HUES64 (cell line): Measurements from ENCODE around the gene TLR10.
"Not testable (repeated sequence)": the region's sequence is repeated elsewhere in the genome, so short reads cannot be mapped to it uniquely, and the experiment has no call there.

ENCODE experiments used
- H3K27ac ChIP-seq: 2 replicates; pipeline ENCODE4 v1.7.0; 2013; ENCODE audit warnings: low read depth, low read length, inconsistent platforms
- H3K27me3 ChIP-seq: 2 replicates; pipeline ENCODE4 v1.6.1; 2013; ENCODE audit warnings: mild to moderate bottlenecking, low read length; ENCODE audit not compliant: insufficient read depth
- H3K36me3 ChIP-seq: 2 replicates; pipeline ENCODE4 v1.6.1; 2013; ENCODE audit warnings: mild to moderate bottlenecking, low read length; ENCODE audit not compliant: insufficient read depth
- H3K4me1 ChIP-seq: 2 replicates; pipeline ENCODE4 v1.6.1; 2013; ENCODE audit warnings: mild to moderate bottlenecking, low read length, moderate library complexity; ENCODE audit not compliant: insufficient read depth
- H3K4me3 ChIP-seq: 2 replicates; pipeline ENCODE4 v1.5.1; 2013; ENCODE audit warnings: mild to moderate bottlenecking, low read length, moderate library complexity
- H3K9ac ChIP-seq: 2 replicates; pipeline ENCODE4 v1.6.1; 2013; ENCODE audit warnings: mild to moderate bottlenecking, low read depth, low read length
- H3K9me3 ChIP-seq: 2 replicates; pipeline ENCODE4 v1.6.1; 2013; ENCODE audit warnings: low read depth, low read length; ENCODE audit not compliant: insufficient read depth
- WGBS: fragments of 150-250, 120-280 bp; methylation state at CpG from one replicate; pipeline ENCODE4 v1.1.7; 2013; ENCODE audit warnings: missing lambda C conversion rate; 5-methylcytosine and 5-hydroxymethylcytosine counted together

The TLR10 gene

DNA sequence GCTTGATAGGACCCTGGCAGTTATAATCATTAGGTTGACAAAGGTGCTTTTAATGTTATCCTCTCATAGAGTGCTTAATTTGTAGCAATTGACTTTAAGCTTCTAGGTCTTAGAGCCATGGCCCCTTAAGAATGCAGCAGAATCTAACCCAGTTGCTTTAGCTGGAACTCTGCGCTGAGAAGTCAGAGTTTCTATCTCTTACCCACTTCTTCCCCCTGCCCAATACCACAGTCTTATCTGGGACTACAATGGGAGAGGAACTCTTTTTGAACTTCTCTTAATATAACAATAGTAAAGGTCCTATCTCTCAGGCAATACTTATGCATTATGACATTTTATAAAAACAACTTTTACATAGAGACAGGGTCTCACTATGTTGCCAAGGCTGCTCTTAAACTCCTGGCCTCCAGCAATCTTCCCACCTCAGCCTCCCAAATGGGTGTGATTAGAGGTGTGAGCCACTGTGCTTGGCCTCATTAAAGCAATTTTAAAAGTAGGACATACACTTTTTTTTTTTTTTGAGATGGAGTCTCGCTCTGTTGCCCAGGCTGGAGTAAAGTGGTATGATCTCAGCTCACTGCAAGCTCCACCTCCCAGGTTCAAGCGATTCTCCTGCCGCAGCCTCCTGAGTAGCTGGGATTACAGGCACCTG lies 1.8 kb downstream of the TLR10 start:
- 96% methylated on average over 4 of the region's 4 CpGs for WGBS

DNA sequence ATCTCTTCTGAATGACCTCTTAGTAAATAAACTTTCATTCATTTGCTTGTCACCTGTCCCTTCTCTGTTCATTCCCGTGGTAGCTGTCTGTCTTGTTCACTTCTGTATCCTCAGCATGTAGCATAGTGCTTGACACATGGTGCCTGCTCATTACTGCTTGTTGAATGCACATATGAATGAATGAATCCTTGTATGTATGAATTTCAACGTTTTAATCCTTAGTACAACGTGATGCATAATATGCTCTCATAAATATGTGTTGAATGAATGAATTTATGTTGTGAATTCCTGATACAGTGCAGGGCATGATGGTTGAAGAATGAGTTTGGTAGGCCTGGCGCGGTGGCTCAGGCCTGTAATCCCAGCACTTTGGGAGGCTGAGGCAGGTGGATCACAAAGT lies 3.0 kb downstream of the TLR10 start:
- H3K27ac ChIP-seq, result no peak overlapping the region
- 90% methylated on average over 5 of the region's 5 CpGs for WGBS
- H3K9me3 ChIP-seq, result no peaks in the 10 kb centered on the region
- H3K36me3 ChIP-seq, result no peaks in the 10 kb centered on the region
- H3K4me3 ChIP-seq, result no peak overlapping the region
- H3K9ac ChIP-seq, result no peak overlapping the region
- H3K4me1 ChIP-seq, result no peaks in the 10 kb centered on the region
- H3K27me3 ChIP-seq, result no peaks in the 10 kb centered on the region

More for the DNA sequence above, 1.8 kb downstream of the TLR10 start:
- no peaks in the 10 kb centered on the region for H3K36me3 ChIP-seq
- H3K9me3 ChIP-seq, result no peaks in the 10 kb centered on the region
- H3K27ac ChIP-seq, result no peak overlapping the region
- no peaks in the 10 kb centered on the region for H3K4me1 ChIP-seq
- H3K4me3 ChIP-seq, result no peak overlapping the region
- H3K27me3 ChIP-seq, result no peaks in the 10 kb centered on the region
- H3K9ac ChIP-seq, result no peak overlapping the region

DNA sequence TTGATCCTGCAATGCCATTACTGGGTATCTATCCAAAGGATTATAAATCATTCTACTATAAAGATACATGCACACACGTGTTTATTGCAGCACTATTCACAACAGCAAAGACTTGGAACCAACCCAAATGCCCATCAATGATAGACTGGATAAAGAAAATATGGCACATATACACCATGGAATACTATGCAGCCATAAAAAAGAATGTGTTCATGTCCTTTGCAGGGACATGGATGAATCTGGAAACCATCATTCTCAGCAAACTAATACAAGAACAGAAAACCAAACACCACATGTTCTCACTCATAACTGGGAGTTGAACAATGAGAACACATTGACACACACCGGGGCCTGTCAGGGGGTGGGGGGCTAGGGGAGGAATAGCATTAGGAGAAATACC lies 4.9 kb downstream of the TLR10 start:
- not testable (repeated sequence) for H3K27me3 ChIP-seq, H3K4me1 ChIP-seq, H3K4me3 ChIP-seq, H3K36me3 ChIP-seq, H3K27ac ChIP-seq, H3K9me3 ChIP-seq, H3K9ac ChIP-seq
- 88% methylated on average over 2 of the region's 2 CpGs for WGBS

DNA sequence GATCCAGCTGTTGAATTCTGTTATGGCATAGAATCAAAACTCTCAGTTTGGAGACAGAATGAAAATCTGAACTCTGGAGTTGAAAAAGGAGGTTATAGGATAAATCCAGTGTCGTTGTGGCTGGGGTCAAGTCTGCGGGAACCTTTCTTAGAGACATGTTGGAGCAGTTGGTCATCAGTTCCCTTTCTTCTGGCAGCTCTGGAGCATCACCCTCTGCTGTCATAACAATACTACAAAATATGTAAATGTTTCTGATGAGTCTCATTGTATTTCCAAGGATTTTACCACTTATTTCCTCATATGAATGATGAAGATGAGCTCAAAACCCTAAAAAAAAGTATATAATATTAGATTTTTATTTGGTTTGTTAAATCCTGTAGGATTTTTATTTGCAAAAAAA lies 7.5 kb downstream of the TLR10 start:
- no peak overlapping the region for H3K9ac ChIP-seq
- no peaks in the 10 kb centered on the region for H3K36me3 ChIP-seq
- H3K4me3 ChIP-seq, result no peak overlapping the region
- no peak overlapping the region for H3K27ac ChIP-seq
- H3K27me3 ChIP-seq, result no peaks in the 10 kb centered on the region
- H3K4me1 ChIP-seq, result no peaks in the 10 kb centered on the region
- WGBS, result 89% methylated on average over 2 of the region's 2 CpGs
- H3K9me3 ChIP-seq, result no peaks in the 10 kb centered on the region

DNA sequence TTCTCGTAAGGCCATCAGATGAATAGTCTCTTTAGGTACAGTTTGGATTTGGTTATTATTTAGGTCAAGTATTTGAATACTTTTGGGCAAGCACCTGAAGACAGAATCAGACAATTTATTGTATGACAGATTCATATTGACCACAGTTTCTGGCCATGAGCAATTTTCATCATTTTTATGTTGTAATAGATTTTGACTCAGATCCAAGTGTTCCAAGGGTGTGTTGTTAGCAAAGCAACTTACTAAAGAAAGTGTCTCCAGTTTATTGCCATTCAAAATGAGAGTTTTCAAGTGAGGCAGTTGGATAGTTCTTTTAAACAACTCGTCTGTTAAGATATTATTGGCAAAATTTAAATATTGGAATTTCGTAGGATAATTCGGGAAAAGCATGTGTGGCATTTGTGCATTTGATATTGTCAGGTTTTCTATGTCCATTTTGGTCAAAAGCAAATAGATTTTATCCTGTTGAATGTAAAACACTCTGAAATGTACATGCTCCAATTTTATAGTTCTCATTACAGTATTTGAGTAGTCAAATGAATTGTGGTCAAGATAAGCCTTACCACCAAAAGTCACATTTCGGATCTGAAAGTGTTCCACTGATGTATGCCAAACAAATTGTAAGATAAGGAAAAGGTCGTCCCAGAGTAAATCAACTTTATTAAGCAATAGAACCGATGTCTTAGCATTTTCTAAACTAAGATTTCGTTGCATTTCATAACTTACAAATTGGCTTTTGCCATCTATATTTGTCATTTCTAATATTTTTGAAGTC lies 8.4 kb downstream of the TLR10 start:
- no peaks in the 10 kb centered on the region for H3K27me3 ChIP-seq
- H3K9me3 ChIP-seq, result no peaks in the 10 kb centered on the region
- no peaks in the 10 kb centered on the region for H3K36me3 ChIP-seq
- H3K4me1 ChIP-seq, result no peaks in the 10 kb centered on the region
- H3K9ac ChIP-seq, result no peak overlapping the region
- no peak overlapping the region for H3K27ac ChIP-seq
- WGBS, result 91% methylated on average over 8 of the region's 8 CpGs
- no peak overlapping the region for H3K4me3 ChIP-seq

DNA sequence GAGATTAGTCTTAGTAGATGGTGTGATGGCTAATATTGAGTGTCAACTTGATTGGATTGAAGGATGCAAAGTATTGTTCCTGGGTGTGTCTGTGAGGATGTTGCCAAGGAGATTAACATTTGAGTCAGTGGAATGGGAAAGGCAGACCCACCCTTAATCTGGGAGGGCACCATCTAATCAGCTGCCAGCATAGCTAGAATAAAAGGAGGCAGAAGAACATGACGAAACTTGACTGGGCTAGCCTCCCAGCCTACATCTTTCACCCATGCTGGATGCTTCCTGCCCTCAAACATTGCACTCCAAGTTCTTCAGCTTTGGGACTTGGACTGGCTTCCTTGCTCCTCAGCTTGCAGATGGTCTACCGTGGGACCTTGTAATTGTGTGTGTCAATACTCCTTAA lies 12.5 kb downstream of the TLR10 start:
- H3K27ac ChIP-seq, H3K9ac ChIP-seq, H3K4me1 ChIP-seq, H3K4me3 ChIP-seq, H3K36me3 ChIP-seq, H3K27me3 ChIP-seq, H3K9me3 ChIP-seq: not testable (repeated sequence)
- 76% methylated on average over 1 of the region's 2 CpGs for WGBS

DNA sequence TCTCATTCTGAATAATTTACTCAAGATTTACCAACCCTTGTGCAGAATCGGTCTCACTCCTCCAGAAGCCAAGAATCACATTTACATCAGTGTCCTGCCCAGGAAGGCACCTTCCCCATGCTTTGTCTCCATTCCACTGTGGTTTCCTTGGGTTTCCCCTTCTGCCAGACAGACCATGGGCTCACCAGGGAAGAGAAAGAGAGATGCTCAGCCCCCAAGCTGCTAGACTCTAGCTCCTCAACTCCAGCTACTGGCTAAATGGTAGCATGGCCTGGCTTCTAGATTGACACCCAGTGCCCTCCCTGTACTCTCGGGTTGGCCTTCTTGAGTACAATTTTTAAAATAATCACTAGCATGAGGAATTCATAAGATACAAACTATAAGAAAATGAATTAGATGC lies 12.9 kb downstream of the TLR10 start:
- WGBS, result 85% methylated on average over 2 of the region's 2 CpGs
- no peak overlapping the region for H3K27ac ChIP-seq

DNA sequence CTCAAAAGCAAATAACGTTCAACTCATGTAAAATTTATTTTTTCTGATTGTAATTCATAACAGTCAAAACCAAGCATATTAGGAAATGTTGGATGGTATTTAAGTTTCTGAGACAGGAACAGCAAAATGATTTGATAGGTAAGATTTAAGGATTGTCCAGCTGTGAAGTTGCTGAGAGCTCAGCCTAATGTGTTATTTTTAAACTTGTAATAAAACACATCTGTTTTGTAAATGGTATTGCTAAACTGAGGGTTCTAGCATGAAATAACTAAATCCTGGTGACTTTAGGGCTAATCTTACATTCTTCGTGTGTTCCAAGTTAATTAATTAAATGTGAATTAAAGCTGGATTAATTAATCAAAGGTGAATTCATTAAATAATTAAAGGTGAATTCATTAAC lies 13.3 kb downstream of the TLR10 start:
- Histone ChIP-seq H3K4me1 (no peaks in the 10 kb centered on the region), H3K36me3 (no peaks in the 10 kb centered on the region), H3K4me3 (no peak overlapping the region), H3K9me3 (no peaks in the 10 kb centered on the region), H3K27ac (no peak overlapping the region), H3K27me3 (no peaks in the 10 kb centered on the region), H3K9ac (no peak overlapping the region)
- 87% methylated on average over 1 of the region's 2 CpGs for WGBS

More for the DNA sequence above, 12.9 kb downstream of the TLR10 start:
- Histone ChIP-seq H3K9ac (no peak overlapping the region), H3K27me3 (no peaks in the 10 kb centered on the region), H3K9me3 (no peaks in the 10 kb centered on the region), H3K4me1 (no peaks in the 10 kb centered on the region), H3K4me3 (no peak overlapping the region), H3K36me3 (no peaks in the 10 kb centered on the region)

DNA sequence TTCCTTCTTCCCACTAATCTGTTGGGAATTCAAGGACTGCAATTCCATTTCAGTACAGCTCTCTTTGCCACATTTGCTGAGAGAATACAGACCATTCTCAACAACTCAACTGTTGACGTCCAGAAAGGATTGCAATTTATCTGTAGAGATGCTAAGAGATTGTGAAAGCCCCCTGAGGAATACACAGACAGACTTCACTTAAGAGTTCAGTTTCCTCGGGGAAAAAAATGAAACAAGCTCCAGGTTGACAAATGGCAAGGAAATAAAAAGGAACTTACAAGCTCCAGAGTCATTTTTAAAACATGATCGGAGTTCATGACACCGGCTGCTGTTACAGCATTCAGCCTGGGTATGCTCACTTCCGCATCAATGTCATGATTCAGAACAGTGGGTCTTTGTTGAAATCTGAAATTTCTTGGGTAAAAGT lies 13.8 kb downstream of the TLR10 start:
- 93% methylated on average over 5 of the region's 5 CpGs for WGBS
- Histone ChIP-seq H3K36me3 (no peaks in the 10 kb centered on the region), H3K9me3 (no peaks in the 10 kb centered on the region), H3K4me3 (no peak overlapping the region), H3K9ac (no peak overlapping the region), H3K4me1 (no peaks in the 10 kb centered on the region), H3K27me3 (no peaks in the 10 kb centered on the region), H3K27ac (no peak overlapping the region)

DNA sequence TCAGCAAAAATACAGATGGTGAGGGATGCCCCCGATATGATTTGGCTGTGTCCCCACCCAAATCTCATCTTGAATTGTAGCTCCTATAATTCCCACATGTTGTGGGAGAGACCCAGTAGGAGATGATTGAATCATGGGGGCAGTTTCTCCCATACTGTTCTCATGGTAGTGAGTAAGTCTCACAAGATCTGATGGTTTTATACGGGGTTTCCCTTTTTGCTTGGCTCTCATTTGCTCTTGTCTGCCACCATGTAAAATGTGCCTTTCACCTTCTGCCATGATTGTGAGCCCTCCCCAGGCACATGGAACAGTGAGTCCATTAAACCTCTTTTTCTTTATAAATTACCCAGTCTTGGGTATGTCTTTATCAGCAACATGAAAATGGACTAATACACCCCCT lies 15.8 kb downstream of the TLR10 start:
- H3K4me1 ChIP-seq, H3K27ac ChIP-seq, H3K9ac ChIP-seq, H3K4me3 ChIP-seq, H3K36me3 ChIP-seq, H3K9me3 ChIP-seq, H3K27me3 ChIP-seq: not testable (repeated sequence)
- 98% methylated on average over 2 of the region's 2 CpGs for WGBS

DNA sequence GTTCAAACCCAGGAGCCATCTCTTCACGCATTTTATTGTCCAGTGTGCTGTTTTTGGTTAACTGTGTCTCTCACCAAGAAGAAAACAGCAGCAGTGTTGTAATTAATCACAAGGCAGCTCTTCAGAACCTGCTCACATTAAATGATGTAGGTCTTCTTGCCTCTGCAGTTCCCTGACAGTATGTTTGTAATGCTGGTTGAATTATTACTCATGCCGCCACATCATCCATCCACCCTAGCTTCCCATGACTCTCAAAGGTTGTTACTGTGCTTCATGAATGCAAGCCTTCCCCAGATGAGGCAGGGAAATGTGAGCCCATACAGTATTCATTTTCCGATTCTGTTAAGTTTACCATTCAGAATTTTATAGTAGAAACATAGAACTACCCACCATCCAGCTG lies 17.4 kb downstream of the TLR10 start:
- Histone ChIP-seq H3K27me3 (no peaks in the 10 kb centered on the region), H3K9me3 (no peaks in the 10 kb centered on the region), H3K4me3 (no peak overlapping the region), H3K36me3 (no peaks in the 10 kb centered on the region), H3K4me1 (no peaks in the 10 kb centered on the region), H3K9ac (no peak overlapping the region), H3K27ac (no peak overlapping the region)
- 87% methylated on average over 3 of the region's 3 CpGs for WGBS
